Anterior cingulate cortex (tissue), 58 donors: ENCODE data around the gene NR2F2.

Experiments
- DNase-seq, 58 donors: peaks; one replicate each; lab custom pipeline; 2025; lab: John Stamatoyannopoulos, UW

The NR2F2 gene

DNA sequence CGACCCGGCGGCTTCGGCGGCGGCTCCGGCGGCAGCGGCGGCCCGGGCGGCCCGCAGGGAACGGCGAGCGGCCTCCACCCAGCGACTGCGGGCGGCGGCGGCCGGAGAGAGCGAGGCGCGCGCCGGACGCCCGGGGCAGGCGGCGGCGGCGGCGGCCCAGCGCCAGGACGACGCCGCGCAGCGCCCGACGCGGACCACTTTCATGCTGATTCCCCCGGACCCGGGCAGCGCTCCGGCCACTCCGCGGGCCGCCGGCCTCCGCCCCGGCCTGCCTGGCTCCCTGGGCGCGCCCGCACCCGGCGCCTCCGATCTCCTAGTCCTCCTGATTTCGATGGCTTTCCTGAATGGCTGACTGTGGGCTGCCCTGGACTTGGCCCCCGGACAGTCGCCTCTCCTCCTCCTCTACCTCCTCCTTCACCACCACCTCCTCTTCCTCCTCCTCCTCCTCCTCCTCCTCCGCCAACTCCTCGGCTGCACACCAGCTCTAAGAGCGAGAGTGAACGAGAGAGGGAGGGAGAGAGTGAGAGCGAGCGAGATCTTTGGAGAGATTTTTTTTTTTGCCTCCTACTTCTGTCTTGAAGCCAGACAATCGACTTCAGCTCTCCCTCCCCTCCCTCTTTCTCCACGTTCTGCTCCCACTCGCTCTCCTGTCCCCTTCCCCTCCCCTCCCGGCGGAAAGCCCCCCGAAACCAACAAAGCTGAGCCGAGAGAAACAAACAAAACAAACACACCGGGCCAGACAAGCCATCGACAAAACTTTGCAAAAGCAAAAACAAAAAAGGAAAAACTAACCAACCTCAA, 844 bp downstream of the NR2F2 start:
- DNase-seq, result no peak

DNA sequence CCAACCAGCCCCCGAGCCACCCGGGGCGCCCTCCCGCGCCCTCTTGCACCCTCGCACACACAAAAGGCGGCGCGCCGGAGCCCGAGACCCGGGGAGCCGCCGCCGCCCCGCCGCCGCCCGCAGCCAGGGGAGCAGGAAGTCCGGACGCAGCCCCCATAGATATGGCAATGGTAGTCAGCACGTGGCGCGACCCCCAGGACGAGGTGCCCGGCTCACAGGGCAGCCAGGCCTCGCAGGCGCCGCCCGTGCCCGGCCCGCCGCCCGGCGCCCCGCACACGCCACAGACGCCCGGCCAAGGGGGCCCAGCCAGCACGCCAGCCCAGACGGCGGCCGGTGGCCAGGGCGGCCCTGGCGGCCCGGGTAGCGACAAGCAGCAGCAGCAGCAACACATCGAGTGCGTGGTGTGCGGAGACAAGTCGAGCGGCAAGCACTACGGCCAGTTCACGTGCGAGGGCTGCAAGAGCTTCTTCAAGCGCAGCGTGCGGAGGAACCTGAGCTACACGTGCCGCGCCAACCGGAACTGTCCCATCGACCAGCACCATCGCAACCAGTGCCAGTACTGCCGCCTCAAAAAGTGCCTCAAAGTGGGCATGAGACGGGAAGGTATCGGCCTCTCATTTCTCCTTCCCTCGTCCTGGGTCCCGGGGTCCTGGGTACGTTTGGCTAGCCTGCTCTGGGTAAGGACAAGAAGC, 1.6 kb downstream of the NR2F2 start:
- DNase-seq, result no peak

DNA sequence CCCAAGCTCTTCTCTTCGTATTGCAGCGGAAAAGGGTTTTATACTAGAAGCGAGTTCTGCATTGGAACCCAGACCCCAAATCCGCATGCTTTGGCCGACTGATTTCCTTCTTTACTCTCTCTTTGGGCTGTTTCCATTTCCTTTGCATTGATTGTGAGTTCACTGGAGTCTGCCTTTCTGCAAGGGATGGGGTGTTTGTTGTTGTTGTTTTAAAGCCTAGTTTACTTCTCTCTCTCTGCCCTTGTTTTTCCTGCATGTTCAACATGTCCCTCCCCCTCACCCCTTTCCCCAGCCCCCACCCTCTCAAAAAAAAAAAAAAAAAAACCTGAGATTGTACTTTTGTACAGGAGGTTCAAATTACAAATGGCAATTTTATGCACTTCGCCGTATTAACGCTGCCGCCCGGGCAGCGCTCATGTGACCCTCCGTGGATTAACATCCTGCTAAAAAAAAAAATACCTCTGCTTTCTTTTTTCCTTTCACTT, 2.2 kb downstream of the NR2F2 start:
- no peak for DNase-seq

DNA sequence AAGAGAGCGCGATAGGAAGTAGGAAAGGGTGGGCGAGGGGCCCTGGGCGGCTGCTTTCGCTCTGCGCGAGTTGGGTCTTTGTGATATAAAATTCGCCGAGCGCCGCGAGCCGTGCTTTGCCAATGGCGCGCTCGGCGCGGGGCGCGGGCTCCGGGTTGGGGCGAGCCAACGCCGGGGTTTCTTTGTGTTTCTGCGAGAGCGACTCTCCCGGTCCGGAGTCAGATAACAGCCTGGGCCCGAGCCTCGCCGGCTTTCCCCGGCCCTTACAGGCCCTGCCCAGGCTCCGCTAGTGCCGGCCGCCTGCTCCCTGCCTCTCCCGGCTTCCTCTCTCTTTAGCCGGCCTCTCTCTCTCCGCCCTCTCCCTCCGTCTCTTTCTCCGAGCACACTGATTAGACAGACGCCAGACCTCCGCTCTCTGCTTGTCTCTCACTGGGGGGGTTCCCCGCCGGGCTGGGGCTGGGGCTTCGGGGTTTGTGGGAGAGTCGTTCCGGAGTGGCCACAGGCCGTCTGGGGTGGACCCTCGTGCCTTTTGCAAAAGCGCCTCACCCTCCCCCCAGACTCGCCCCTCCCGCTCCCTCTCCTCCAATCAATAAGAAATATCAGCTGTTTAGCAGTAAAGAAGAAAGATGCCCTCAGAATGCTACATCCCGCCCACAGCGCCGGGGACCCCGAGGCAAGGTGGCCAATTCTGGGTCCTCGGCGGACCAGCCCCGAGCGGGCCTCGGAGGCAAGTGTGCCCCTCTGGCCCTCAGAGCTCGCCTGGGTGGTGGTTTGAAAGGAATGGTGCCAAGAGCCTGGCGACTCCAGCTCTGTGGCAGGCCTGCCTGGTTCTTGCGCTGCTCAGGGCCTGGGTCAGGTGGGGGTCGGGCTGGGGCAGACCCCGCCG, 2.9 kb downstream of the NR2F2 start:
- no peak for DNase-seq

DNA sequence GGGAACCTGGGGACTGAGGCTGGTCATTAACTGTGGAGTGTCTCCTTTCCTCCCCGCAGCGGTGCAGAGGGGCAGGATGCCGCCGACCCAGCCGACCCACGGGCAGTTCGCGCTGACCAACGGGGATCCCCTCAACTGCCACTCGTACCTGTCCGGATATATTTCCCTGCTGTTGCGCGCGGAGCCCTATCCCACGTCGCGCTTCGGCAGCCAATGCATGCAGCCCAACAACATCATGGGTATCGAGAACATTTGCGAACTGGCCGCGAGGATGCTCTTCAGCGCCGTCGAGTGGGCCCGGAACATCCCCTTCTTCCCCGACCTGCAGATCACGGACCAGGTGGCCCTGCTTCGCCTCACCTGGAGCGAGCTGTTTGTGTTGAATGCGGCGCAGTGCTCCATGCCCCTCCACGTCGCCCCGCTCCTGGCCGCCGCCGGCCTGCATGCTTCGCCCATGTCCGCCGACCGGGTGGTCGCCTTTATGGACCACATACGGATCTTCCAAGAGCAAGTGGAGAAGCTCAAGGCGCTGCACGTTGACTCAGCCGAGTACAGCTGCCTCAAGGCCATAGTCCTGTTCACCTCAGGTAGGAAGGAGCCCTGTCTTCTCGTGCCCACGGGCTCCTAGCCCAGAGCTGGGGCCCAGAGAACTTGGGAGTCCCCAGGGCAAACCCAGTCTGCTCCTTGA, 3.7 kb downstream of the NR2F2 start:
- no peak for DNase-seq

DNA sequence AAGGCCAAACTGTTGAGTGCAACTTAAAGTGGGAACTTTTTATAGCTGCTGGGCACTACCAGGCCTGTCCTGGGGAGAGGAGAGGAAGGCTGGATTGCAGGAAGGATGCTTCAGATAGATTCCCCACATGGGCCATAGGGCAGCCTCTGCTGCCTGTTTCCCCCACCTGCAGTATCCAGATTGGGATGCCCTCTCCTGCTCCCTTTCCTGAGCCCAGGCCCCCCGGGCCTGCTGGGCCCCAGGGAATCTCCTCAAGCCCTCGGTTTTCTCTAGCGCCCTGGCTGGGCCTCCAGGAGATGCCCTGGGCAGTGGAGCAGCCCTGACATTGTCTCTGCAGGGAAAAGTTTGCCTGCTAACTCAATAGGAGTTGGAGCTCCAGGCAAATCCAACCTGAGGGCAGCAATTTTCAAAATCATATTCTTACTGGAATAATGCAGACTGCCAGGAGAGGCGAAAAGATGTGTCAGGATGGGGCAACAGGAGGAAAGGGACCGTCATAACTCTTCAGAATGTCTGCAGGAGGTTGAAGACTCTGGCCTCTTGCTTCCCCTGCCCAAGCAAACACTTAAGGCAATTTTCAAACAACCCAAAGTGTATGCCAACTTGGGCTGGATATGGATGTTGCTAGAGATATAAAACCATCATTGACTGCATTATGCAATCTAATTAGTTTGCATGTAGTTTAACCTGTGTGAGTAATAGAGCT, 4.4 kb downstream of the NR2F2 start:
- no peak for DNase-seq

DNA sequence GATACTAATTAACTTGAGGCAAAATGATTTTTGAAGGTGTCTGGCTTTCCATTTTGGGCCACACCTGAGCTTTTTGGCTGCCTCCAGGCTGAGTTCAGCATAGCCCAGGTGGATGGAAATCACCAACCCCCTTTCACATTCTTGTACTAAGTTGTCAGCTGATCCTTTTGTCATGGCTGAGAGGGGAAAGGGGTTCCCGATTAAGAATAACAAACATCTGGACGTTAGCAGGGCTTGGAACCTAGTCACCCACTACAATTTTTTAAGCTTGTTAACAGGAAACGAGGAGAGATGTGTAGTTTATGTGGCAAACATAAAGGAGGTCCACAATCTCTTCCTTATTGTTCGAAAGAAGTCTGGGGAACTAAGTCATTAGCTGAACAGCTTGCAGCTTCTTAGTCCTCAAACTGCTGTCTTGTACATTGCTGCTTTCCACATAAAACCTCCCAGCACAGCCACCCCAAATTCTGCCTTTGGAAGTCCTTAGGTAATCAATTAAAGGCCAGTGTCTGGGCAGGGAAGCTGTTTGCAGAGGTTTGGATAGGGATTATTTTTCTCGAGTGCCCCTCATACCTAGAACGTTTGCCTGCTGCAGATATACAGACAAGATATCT, 5.0 kb downstream of the NR2F2 start:
- DNase-seq, result no peak

DNA sequence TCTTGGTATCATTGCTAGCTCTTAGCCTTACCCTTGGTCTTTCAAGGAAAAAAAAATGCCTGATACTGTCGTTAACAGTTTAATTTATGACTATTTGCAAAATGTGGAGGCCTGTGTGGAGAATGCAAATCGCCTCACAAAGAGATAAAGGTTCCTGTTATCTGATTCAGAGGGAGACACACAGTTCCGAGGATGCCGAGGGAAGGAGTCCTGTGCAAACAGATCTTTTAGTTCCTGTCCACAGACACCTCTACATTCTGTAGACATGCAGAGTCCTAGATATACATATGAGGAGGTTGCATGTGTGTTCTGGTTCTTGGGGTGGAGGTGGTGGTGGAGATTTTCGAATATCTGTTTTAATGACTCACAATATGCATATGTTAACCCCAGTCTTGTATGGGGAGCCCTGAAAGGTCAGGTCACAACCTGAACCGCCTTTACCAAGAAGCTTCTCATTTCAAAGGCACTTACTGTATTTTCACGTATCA, 5.7 kb downstream of the NR2F2 start:
- DNase-seq, result no peak

DNA sequence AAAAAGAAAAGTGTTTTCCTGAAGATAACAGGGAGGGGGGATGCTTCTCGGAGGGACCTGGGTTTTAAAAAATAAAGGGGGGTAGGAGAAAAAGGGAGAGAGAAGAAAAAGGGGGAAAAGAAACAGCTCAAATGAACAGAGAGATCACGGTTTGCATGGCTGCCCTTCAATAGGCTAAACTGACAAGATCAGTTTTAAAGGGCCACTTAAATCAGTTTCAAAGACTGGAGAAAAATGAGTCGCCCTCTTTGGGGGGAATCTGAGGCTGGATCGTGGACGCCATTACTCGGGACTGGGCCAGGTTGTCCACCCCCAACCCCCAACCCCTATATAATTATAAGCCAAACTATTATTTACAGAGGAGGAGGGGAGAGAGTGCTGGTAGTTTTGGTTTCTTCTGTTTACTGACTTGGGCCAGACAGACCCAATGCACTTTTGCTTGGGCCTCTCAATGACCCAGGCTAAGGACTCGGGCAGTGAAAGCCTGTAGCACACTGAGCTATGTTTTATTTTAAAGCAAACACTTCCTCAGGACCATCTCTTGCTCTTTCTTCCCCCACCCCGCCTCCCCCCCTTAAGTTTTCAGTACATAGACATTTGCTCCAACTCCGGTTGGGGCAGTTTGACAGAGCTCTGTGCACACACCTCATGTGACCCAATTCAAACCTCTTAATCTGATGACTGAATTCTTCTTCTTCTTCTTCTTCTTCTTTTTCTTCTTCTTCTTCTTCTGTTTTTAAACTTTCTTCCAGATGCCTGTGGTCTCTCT, 6.3 kb downstream of the NR2F2 start:
- DNase-seq, result no peak

DNA sequence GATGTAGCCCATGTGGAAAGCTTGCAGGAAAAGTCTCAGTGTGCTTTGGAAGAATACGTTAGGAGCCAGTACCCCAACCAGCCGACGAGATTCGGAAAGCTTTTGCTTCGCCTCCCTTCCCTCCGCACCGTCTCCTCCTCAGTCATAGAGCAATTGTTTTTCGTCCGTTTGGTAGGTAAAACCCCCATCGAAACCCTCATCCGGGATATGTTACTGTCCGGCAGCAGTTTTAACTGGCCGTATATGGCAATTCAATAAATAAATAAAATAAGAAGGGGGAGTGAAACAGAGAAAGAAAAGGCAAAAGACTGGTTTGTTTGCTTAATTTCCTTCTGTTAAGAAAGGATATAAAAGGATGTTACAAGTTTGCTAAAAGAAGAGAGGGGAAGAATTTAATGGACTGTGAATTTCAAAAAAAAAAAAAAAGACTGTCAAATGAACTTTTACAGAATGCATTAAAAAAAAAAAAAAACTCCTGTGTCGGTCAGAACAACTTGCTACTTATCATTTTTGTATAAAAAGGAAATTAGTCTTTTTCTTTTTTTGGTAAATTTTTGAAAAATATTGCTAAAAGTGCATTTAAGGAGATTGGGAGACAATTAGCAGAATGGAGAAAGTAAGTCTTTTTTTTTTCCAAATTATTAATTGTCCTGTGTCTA, 7.0 kb downstream of the NR2F2 start:
- DNase-seq, result no peak

DNA sequence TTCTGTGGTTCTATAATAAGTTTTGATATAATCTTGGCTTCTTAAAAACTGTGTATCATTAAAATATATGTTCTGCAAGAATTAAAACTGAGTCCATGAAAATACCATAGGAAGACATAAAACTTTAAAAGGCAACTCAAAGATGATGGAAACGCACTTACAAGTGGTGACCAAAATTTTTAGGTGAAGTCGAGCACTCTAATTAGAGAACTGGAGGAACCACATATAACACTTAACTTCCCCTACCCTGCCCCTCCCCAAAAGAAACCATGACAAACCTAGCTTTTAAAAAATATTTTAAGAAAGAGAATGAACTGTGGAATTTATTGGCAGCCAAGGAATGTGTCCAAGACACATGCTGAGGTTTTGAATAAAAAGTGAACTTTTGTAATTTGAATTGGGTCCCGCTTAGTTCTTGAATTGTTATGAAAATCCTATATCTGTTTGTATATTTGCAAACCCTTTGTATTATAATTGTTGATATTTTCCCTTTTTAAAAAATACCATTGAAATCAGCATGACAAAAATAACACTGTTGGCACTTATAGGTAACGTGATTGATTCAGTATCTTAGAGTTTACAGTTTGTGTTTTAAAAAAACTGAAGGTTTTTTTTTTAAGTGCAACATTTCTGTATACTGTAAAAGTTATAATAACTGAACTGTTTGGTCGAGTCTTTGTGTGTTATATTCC, 7.7 kb downstream of the NR2F2 start:
- no peak for DNase-seq

DNA sequence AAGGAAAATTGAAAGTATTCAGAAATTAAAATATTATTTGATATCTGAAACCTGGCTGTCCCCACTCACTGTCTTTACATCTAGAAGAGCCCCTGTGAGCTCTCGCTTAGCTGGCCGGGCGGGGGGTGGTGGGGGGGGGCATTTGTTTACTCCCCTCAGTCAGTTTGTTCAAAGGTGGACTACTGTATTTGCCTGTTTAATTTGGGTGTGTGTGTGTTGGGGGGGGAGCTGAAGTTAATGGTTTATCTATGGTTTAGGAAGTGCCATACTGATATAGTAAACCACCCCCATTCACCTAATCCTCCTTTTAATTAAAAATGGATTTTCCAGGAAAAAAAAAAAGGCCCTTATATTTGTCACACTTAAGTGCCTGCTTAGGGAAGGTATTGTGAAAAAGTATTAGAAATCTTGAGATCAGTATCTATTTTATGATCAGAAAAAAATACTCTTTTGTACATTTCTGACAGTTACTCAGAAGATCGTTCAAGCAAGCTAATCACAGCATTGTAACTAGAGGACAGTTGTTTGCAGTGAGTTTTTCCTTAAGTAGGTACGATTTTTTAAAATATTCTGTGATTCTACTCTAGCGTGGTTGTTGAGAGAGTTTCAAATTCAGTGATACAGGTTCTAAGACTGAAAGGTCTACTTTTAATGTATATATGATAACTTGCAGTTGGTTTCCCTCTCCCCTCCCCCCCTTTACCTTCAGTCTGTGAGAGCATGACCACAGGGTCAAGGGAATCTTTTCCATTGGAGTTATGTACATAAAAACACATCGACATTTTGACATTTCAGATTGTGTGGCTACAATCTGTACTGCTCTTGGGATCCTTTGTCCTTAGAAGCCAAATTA, 8.5 kb downstream of the NR2F2 start:
- no peak for DNase-seq

DNA sequence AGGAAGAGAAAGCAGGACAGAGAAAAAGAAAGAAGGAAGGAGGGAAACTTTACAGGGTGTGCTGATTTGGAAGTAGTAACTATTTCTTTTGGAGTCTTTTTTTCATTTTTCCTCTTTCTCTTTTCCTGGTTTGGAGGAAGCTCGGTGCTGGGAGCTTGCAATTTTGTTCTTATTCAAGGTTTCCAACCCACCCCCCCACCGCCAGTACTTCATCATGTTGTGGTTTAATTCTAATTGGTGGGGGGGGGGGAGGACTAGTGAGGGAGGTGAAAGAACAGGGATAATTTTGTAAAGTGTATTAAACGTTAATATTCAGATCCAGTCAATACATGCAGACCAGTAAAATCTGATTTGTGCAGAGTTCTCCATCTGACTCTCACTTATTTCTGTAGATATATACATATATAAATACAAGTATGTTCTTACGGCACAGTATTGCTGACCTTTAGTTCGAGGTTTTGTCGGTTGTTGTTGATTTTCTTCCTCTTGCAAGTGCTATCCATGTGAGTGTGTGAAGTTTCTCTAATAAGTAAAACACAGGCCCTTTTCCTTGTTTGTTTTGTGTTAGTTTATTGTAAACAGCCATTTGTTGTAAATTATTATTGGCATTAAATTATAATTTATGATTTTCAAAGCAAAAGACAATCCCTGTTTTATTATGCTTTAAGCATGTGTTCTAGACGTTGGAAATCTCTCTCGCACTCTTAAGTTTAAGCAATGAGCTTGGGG, 9.3 kb downstream of the NR2F2 start:
- no peak for DNase-seq

DNA sequence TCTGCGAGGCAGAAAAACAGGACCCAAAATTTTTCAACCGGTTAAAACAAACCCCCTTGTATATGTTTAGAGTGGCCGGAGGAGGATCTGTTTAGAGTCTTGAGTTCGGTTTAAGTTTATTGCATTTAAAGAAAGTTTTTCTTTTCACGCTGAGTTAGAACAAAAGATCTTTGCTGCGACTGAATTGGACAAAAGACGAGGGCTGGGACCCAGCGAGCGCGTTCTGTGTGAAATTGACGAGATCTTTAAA, 9.8 kb downstream of the NR2F2 start:
- DNase-seq, result no peak

DNA sequence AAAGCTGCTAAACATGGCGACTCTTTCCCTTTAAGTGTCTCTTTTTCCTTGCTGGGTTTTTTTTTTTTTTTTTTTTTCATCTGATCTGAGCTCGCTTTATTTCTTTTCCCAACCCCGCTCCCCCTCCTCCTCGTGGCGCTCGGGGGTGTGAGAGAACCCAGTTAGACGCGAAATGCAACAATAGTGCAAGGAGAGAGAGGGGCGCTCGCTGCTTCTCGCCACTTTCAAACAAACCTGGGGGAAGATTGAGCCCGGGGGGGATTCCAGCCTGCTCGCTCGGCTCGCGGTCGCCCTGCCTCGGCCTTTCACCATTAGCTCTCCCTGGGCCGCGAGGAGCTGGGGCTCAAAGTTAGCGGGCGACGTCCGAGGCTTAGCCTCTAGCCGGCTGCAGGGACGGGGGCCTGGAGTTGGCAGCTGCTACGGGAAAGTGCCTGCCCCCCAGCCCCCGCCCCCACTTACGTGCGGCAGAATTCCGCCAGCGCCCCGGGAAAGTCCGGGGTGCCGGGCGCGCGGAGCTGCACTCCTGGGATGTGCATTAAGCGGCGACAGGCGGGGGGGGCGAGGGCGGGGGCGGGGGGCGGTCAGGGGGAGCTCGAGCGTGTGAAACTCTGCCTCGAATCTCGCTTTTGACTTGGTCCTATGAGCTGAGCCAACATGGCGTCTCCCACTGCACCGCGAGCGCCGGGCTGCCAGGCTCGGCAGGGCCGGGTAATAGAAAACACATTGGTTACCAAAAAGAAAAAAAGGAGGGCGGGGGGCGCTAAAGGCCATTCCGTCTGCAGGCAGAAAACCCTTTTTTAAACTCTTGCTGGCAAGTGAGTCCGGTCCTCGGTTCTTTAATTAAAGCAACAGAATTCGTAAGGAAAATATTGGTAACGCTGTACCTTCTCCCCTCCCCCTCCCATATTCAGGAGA, 10.4 kb downstream of the NR2F2 start:
- peak in 1 of 58 donors; percentile 17 for DNase-seq
